ENCODE data around the gene BBS9.
"Not testable (repeated sequence)": the region's sequence is repeated elsewhere in the genome, so short reads cannot be mapped to it uniquely, and the experiment has no call there.

Gene BBS9

DNA sequence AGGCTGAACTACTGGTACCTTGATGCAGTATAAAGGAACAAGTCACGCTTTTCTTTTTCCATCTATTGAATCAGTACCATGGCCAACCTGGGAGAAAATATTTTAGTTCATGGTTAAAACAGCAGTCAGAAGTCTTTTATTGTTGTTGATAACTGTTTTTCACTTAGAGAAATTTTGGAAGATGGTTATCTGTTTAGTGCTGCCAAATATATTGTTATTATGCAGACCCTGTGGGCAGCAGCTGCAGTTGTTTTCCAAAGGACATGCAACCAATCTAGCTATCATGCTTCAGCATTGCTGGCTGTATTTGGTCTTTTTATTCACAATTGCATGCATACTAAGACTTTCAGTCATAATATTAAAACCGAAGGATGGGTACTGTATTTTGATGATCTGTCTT, 169.5 kb downstream of the BBS9 start:
- DNase-seq = no peak

DNA sequence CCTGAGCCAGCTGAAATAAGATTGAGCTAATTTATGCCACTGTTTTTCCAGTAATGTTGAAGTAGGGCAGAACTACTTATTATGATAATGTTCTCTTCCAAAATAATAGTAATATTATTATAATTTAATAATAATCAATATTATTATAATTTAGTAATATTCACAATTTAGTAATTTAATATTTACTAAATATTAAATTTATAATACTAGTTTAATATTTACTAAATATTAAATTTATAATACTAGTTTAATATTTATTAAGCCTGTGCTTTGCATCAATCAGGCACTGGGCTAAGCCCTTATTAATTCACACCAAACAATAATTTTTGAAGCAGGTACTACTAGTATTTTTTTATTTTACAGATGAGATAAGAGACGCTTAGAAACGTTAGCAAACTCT, 170.1 kb downstream of the BBS9 start:
- no peak for DNase-seq

DNA sequence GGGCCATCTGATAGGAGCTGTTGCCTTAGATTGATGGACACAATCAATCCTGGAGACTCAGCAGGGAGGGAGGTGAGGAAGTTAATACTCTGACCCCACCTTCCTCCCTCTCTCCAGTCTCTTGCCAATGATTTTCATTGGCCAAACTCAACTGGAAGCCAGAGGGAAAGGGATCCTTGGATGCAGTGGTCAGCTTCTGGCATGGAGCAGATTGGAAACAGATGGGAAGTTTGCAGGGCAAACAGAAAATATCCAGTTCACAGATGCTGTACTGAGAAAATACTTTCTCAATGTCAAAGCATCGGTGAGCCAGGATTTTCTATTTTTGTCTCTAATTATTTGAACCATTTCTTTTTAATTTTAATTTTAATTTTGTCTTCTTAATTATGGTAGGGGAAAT, 170.8 kb downstream of the BBS9 start:
- DNase-seq = no peak

DNA sequence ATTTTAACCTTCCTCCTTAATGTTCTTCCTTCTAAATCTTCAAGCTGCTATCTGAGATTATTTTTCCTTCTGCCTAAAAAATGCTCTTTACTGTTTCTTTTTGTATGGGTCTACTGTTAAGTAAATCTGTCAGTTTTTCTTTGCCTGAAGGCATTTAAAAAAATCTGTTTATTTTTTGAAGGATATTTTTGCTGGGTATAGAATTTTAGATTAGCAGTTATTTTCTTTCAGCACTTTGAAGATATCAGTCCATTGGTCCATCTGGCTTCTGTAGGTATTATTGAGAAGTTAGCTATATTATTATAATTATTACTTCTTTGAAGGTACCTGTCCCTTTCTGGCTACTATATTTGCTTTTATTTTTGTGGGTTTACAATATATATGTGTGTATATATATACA, 171.4 kb downstream of the BBS9 start:
- DNase-seq = no peak

DNA sequence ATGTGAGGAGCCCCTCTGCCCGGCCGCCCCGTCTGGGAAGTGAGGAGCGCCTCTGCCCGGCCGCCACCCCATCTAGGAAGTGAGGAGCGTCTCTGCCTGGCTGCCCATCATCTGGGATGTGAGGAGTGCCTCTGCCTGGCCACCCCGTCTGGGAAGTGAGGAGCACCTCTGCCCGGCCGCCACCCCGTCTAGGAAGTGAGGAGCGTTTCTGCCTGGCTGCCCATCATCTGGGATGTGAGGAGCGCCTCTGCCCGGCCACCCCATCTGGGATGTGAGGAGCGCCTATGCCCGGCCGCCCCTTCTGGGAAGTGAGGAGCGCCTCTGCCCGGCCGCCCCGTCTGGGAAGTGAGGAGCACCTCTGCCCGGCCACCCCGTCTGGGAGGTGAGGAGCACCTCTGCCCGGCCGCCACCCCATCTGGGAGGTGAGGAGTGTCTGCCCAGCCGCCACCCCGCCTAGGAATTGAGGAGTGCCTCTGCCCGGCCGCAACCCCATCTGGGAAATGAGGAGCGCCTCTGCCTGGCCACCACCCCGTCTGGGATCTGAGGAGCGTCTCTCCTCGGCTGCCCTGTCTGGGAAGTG, 174.7 kb downstream of the BBS9 start:
- DNase-seq = not testable (repeated sequence)

DNA sequence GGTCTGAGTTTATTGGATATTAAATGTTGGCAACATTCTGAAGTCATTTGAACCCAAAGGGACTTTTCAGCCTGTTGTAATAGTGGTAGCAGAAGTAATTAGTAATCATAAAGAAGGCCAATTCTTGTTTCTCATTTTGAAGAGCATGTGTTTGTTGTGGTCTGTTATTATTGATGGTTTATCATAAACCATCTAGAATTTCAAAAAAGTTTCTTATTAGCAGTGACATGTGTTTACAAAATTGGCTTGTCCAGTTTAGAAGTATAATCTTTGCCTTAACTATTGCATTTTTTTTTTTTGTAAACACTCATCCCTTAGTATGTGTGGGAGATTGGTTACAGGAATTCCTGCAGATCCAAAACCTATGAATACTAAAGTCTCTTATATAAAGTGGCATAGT, 177.8 kb downstream of the BBS9 start:
- DNase-seq = no peak

DNA sequence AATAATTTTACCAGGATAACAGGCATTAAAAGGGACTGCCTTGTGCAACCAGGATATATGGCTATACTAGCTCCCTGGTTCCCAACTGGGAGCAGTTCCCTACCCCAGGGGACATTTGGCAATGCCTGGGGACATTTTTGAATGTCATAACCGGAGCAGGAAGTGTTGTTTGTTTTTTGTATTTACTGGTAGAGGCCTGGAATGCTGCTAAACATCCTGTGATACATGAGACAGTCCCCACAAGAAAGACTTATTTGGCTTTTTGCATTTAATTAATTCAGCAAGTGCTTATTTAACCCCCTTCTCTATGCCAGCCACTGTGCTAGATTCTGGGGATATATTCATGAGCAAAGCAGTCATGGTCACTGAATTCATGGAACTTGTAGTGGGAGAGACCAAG, 181.2 kb downstream of the BBS9 start:
- no peak for DNase-seq

DNA sequence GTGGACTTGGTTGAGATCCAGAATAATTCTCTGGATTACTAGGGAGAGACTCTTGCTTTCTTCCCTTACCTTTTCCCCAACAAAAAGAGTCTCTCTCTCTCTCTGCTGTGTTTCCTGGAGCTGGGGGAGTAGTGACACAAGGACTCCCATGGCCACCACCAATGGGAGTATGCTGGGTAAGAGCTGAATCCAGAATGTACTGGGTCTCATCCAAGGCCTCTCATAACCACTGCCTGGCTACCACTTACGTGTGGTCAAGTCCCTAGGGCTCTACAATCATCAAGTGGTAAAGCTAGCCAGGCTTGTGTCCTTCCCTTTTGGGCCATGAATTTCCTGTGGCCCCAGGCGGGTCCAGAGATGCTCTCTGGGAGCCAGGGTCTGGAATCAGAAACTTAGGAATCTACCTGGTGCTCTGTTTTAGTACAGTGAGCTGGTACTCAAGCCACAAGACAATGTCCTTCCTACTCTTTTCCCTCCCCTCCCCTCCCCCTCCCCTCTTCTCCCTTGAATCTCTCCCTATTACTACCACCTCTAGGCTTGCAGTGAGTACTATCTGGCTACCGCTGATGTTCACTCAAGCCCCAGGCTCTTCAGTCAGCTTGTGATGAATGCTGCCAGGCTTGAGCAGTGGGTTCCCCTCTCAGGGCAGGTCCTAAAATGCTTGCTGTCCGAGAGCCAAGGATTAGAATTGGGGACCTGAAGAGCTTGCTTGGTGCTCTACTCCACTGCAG, 196.6 kb downstream of the BBS9 start:
- no peak for DNase-seq

DNA sequence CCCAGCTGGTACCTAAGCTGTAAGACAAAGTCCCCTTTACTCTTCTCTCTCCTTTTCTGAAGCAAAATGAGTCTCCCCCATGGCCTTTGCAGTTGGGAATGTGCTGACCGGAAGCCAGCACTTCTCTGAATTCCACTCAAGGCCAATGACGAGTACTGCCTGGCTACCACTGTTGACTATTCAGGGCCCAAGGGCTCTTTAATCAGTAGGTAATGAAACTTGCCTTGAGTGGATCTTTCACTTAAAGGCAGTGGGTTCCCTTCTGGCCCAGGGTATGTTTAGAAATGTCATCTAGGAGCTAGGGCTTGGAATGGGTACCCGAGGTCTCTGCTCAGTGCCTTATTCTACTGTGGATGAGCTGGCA, 197.1 kb downstream of the BBS9 start:
- no peak for DNase-seq

DNA sequence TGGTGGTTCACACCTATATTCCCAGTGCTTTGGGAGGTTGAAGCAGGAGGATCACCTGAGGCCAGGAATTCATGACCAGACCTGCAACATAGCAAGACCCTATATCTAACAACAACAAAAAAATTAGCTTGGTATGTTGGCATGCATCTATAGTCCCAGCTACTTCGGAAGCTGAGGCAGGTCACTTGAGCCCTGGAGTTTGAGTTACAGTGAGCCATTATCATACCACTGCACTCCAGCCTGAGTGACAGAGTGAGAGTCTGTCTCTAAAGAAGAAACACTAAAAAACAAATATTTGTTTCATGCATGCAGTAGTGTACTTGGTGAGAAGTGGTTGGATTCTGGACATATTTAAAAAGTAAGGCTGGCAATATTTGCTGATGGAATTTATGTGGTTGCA, 198.1 kb downstream of the BBS9 start:
- DNase-seq = no peak

DNA sequence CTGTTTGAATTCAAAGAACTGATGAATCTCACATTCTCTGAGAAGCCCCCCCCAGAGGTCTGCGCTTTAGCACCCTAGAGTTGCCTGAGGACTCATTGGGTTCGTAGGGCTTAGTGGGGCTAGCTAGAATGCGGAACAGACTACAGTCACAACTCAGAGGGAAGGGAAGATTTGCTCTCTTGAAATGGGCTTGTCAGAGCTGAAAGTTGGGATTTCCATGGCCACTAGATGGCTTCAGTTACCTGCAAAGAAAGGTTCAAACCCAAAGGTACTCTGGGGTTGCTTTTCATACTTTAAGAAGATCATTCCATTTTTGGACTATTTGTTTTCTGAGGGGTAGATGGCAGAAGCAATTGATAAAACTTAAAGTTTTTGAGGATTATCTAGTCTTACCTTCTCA, 205.0 kb downstream of the BBS9 start:
- no peak for DNase-seq

DNA sequence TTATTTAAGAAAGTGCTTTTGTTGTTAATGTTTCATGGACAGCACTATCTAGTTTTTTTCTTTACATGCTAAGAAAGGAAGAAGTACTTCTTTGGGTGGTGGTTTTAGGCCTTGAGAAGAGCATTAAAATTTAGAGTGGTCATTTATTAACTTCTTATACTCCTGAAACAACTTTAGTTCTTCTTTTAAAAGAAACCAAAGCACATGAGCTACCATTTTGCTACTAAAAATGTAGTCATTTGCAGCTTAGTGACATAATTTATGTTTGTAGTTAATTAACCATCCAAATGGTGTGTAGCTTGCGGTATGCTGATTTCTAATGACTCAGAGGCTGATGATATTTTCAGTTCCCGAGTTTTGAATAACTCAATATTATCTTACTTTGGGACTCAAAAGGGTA, 207.5 kb downstream of the BBS9 start:
- no peak for DNase-seq

DNA sequence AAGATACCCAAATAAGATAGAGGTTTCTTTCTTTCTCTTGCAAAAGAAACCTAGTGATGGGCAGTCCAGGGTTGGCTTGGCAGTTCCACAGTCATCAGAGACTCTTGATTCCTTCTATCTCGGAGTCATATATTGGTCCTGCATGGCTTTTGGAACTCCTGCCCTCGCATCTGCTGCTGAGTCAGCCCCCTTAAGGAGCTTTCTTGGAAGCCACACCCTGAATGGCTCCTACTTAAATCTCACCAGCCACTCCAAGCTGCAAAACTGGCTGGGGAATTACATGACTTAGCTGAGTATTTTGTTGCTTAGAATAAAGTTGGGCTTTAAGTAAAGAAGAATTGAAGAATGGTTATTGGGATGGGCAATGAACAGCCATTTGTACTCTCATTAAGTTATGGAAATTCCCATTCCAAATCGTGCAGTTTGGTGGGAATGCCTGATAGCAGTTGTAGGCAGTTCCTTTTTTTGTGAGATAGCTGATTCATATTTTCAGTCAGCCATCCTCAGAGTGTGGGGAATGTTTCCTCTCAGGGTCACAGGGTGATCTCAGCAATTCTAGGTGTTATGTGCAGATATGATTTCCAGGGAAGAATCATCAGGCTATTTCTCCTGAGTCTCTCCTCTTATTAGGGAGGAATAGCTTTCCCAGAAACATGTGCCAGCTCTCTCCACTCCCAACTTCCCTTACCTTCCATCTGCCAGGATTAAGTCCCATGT, 209.9 kb downstream of the BBS9 start:
- DNase-seq = no peak

DNA sequence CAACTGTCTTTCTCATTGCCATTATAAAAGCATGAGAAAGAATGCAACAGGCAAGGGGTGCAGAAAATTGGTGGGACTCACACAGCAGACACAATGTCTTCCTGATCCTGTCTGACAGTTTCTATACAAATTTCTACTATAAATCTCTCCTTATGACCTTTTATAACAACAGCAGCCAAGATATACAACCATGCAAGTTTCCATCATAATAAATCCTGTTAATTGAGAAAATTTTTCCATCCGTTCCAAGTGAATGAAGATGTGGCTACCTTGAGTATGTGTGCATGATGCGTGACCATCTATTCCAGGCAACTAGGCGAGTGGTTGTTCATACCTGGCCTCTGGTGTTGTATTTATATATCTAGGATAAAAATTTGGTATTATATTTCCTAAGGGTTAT, 216.7 kb downstream of the BBS9 start:
- DNase-seq = no peak

DNA sequence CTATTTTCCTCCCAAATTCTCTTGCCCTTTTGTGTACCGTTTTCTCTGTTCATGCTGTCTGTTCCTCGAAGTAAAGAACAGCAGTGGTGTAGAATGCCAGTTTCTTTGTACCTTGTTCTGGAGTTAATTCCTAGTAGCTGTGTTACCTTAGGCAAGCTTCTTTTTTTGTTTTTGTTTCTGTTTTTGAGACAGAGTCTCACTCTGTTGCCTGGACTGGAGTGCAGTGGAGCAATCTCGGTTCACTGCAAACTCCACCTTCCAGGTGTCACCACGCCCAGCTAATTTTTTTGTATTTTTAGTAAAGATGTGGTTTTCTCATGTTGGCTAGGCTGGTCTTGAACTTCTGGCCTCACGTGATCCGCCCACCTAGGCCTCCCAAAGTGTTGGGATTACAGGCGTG, 221.2 kb downstream of the BBS9 start:
- no peak for DNase-seq

DNA sequence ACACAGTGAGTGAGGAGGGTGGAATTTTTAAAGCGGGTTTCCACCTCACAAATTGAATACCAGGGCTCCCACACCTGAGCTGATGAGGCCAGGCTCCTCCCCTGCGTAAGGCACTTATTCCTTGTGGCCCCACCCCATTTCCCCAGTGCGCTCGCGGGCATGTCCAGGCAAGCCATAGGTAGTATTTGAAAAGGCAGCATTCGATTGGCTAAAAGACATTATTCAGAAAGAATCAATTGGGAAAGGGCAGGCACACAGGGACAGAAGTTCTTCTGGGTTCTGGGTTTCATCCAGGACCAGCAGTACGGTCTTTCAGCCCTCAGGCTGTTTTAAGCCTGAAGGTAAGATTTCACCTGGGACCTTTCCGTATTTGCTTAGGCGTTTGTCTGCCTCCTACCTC, 222.3 kb downstream of the BBS9 start:
- no peak for DNase-seq

DNA sequence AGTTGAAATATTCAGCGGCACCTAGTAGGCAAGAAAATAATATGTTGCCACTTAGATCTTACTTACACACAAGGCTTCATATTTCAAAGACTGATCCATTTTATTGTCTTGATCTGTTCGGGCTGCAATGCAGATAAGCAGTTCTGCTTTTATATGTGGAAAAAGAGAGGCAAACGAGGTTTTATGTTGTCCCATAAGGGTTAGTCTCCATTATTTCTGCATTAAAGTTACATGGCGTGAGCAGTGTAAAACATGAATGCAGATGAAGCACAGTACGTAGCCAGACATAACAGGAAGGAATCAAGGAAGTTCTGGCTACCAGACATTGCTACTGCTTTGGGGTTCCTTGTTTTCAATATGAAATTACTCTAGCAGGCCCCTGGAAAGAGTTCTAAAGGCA, 224.8 kb downstream of the BBS9 start:
- no peak for DNase-seq

DNA sequence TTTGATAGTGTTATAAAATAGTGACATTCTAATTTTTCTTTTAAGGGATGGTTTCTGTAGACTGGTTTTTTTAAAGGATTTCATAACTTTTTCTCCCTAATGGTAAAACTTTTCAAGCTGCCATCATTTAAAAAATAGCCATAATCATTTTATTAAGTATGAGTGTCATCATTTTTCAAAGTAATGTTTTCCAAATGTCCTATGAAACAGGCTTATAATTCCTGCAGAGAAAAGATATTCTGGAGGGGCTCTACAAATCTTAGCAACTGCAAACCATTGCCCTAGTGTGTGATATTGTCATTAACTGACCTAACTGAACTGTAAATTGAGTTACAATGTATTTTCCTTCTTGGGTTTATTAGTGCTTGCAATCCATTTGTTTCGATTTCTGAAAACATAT, 226.0 kb downstream of the BBS9 start:
- DNase-seq = no peak

DNA sequence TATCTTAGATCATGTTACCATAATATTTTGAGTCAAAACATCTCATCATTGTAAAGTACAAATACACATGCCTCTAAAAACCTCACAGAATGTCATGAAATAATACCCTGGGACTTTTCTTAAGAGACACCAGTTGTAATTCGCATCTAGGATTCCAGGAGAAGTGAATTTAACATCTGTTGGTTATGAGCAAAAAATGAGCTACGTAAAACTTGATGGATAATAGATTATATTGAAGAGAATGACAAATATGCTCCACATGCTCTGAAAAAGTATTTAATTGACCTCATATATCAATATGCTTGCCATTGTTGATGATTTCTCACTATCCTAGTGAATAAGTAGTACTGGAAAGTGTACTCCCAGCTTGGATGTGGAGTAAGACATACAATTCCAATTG, 227.0 kb downstream of the BBS9 start:
- DNase-seq = no peak

DNA sequence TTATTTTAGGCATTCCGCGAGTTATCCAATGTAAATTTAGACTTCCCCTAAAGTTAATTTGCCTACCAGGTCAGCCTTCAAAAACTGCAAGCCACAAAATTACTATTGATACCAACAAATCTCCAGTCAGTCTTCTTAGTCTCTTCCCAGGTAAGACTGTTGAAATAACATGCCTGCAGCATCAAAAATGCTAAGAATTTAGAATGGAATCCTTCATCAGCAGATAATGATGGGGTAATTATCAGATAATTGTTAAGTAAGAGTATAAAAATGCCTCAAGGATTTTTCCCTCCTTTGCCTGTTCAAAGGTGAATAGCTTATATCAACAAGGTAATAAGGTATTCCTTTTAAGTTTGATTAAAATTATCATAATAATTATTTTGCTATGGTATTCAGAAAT, 228.5 kb downstream of the BBS9 start:
- no peak for DNase-seq

DNA sequence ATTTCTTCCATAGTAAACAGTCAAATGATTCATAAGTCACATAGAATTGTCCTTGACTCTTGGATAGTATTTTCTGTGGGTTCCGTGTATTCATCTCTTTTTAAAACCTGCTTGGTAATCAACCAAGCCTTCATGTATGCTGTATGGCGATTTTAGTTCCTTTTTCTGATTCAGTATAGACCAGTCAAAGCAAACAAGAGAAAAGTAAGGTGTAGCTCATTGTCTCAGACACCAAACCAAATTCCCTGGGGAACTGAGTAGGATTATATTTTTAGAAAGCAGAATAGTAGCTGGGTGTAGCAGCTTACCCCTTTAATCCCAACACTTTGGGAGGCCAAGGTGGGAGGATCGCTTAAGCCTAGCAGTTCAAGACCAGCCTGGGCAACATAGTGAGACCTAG, 240.5 kb downstream of the BBS9 start:
- DNase-seq = no peak

DNA sequence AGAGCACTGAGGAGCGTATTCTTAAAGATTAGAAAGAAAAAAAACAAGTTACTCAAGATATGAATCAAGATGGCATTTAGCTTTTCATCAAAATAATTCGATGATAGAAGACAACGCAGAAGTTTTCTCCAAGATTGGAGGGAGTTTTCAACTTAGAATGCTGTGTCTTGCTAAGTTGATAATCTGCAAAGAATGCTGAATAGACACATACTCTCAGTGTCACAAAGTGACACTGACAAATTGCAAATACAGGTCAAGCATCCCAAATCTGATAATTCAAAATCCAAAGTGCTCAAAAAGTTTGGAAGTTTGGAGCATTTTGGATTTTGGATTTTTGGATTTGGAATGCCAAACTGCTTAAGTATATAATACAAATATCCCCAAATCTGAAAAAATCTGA, 243.8 kb downstream of the BBS9 start:
- no peak for DNase-seq

DNA sequence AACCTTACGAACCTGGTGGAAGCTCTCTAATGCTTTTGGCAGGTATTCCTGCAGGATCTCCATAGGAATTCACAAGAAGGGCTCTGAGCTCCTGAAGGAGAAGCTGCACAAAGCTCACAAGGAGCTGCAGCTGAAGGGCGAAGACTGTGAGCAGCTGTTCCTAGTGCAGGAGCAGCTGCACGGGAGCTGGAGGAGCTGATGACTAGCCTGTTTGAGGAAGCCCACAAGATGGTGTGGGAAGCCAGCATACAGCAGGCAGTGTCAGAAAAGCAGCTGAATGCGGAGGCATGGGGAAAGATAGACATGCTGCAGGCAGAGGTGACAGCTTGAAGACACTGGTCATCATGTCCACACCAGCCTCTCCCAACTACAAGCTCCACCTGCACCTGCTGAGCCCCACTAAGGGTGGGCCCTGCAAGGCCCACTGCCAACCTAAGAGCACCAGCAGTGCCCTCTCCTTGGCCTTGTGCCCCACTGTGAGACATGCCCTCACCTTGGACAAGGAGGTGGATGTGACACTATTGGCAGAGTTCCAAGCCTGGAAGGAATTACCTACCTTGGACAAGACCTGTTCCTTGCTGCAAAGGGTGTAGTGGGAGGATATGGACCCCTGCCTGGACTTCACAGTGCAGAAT, 250.6 kb downstream of the BBS9 start:
- no peak for DNase-seq

DNA sequence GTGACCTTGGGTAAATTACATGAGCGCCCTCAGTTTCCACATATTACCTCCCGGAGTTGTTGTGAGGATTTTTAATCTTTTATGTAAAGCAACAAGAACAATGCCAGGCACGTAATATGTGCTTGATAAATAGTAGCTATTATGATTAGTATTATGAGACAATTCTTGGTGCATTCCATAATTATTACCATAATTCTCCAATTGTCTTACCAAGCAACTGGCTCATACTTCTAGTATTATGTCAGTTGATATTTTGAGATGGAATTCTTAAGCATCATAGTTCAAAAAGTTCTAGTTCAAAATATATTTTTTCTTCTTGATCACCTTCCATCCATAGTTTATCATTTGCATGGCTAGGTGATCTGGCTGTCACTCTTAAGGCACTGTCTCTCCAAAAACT, 259.0 kb downstream of the BBS9 start:
- no peak for DNase-seq
